Neural cell (in vitro differentiated cells): Measurements from ENCODE around the gene COX10.

ENCODE experiments used
- CTCF ChIP-seq: fragments of 450-650 bp; IDR thresholded peaks from 2 replicates; pipeline ENCODE4 v1.5.1; 2014; ENCODE audit warnings: antibody characterized with exemption, mild to moderate bottlenecking, moderate library complexity; ENCODE audit not compliant: poor library complexity, severe bottlenecking
- EZH2 ChIP-seq: fragments of 200-600, 300-800 bp; shearing (Covaris generic), sonication (generic); IDR thresholded peaks from 2 replicates; pipeline ENCODE4 v1.6.1; 2014; ENCODE audit warnings: antibody characterized with exemption, low read length, borderline replicate concordance, mild to moderate bottlenecking; ENCODE audit not compliant: insufficient read depth, poor library complexity, severe bottlenecking
- TAF1 ChIP-seq: IDR thresholded peaks from 2 replicates; pipeline ENCODE4 v1.6.1; 2012; ENCODE audit warnings: low read depth
- TF ChIP-seq, protein P1 (sequence below): IDR thresholded peaks from 2 replicates; pipeline ENCODE4 v1.6.1; 2012; ENCODE audit warnings: borderline replicate concordance

DNA sequence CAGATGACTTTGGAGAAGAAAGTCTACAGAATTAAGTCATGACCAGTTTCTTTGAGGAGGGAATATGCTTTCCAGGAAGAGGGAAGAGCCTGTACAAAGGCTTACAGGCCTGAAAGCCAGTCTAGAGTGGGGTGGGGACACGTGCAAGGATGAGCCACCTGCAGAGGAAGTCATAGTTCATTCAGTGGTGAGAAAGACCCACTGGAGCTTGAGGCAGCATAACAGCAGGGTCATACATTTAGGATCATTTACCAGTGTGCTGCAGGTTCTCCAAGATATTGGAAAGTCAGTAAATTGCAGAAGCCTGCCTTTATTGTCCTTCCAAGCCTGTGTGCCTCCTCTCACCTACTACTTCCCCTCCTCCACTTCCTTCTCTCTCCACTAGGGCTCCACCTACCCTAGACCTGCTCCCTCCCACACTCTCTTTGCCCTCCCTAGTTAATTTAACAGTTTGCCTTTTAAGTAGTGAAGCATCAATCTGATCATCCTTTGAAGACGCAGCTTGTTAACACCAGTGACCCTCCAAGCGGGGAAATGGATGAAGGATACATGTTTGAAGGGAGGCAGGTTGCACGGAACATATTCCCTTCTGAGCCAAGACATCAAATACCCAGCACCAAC lies 127.2 kb downstream of the COX10 start:
- TF ChIP-seq, protein P1, sequence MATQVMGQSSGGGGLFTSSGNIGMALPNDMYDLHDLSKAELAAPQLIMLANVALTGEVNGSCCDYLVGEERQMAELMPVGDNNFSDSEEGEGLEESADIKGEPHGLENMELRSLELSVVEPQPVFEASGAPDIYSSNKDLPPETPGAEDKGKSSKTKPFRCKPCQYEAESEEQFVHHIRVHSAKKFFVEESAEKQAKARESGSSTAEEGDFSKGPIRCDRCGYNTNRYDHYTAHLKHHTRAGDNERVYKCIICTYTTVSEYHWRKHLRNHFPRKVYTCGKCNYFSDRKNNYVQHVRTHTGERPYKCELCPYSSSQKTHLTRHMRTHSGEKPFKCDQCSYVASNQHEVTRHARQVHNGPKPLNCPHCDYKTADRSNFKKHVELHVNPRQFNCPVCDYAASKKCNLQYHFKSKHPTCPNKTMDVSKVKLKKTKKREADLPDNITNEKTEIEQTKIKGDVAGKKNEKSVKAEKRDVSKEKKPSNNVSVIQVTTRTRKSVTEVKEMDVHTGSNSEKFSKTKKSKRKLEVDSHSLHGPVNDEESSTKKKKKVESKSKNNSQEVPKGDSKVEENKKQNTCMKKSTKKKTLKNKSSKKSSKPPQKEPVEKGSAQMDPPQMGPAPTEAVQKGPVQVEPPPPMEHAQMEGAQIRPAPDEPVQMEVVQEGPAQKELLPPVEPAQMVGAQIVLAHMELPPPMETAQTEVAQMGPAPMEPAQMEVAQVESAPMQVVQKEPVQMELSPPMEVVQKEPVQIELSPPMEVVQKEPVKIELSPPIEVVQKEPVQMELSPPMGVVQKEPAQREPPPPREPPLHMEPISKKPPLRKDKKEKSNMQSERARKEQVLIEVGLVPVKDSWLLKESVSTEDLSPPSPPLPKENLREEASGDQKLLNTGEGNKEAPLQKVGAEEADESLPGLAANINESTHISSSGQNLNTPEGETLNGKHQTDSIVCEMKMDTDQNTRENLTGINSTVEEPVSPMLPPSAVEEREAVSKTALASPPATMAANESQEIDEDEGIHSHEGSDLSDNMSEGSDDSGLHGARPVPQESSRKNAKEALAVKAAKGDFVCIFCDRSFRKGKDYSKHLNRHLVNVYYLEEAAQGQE = no peak
- TF ChIP-seq CTCF = no peak
- TF ChIP-seq EZH2 = no peak
- TF ChIP-seq TAF1 = no peak
